Raji (cell line): ENCODE results near the gene LTF.

Source experiments
- POLR2A ChIP-seq: IDR thresholded peaks from 2 replicates; pipeline ENCODE4 v1.6.1; 2011; ENCODE audit warnings: low read depth, low read length, control low read depth; ENCODE audit not compliant: insufficient read depth

Gene LTF

GRCh38 chr3:46405301-46406019 lies 59.2 kb downstream of the LTF start:
- TF ChIP-seq POLR2A = no peak

DNA sequence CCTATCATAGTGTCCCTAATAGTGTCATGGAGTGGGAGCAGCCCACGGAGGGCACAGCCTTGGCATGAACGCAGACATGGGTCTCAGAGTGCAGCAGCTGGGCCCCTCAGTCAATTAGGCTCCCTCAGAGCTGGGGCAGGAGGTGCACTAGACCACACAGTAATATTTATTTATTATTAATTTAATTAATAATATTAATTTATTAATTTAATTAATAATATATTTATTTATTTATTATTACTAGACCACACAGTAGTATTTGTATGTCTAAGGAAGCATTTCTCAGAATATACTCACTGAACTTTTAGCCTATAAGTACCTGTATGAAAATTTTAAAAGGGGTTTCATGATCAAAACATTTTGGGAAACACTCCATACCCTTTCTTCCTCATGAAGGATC lies 63.1 kb downstream of the LTF start:
- TF ChIP-seq POLR2A = no peak

DNA sequence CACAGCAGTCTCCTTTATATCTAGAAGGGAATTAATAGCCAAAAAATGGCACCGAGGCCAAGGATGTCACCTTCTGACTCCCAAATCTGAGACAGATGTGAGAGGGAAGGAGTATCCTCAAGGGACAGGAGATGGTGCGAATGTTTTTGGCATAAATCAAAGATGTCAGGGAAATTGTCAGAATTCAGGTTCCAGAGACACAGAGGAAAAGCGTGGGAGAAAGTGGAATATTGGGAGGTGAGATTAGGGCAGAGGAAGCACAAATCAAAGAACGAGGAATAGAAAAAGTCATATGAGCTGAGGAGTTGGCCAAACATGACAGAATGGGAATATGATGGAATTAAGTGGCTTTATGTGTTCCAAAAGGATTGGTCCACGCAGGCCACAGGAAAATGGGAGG lies 63.9 kb downstream of the LTF start:
- TF ChIP-seq POLR2A = no peak

DNA sequence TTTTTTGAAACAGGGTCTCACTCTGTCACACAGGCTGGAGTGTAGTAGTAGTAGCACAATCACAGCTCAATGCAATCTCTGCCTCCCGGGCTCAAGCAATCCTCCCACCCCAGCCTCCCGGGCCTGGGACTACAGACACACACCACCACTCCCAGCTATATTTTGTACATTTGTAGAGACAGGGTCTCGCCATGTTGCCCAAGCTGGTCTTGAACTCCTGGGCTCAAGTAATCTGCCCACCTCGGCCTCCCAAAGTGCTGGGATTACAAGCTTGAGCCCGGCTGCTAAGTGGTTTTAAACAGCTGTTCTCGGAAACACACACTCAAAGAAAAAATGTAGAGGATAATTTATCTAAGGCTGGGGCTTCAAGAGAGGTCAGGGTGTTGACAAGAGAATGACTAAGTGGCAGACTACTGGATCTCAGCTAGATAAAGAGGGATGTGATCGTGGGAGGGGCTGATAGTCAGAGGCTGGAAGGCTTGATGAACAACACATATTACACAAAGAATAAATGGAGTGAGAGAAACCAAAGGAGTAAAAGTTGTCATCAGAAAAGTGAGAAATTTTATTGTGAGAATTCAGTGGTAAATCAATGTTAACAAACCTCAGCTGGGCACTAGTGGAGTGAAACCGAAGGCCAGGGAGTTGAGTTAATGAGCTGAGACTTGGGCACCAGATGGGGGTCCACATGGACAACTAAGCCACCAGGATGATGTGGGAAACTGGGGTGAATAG lies 64.5 kb downstream of the LTF start:
- TF ChIP-seq POLR2A = no peak

- no peak for TF ChIP-seq POLR2A
Observed at GRCh38 chr3:46399557-46399956, 65.1 kb downstream of the LTF start.

GRCh38 chr3:46399098-46399497 lies 65.6 kb downstream of the LTF start:
- TF ChIP-seq POLR2A = no peak

- TF ChIP-seq POLR2A = no peak
Observed at GRCh38 chr3:46398186-46398955, 66.3 kb downstream of the LTF start.

- TF ChIP-seq POLR2A = no peak
Observed at GRCh38 chr3:46397111-46397510, 67.6 kb downstream of the LTF start.

DNA sequence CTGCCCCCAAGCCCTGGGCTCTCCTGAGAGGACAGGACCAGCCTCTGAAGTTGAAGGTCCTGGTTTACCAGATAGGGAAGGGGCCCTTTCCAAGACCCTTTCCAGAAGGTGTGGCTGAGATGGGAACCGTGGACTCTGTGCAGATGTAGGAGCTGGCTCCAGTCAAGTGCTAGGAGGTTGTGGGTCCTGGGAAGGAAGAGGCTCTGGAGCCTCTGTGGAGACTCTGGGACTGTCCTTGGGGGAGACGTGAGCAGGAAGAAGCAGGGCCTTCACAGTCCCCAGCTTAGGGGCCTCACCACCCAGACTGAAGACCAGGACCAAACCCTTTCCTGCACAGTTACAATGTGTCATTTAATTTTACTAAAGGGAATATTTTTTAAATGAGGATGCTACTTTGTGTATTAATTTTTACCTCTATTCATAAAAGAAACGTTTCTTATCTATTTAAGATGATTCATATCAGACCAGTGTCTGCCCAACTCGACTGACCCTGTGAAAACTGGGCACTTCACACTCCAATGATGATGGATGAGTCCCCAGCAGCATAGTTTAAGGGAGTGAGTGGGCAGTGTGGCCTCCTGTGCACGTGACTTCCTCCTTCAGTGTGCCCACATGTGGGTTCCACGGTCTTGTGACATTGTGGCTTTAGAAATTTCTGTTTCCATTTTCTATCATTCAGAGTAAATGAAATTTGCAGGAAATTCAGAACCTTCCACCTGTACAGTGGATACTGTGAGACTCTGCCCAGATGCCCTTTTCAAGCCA lies 68.8 kb downstream of the LTF start:
- no peak for TF ChIP-seq POLR2A

DNA sequence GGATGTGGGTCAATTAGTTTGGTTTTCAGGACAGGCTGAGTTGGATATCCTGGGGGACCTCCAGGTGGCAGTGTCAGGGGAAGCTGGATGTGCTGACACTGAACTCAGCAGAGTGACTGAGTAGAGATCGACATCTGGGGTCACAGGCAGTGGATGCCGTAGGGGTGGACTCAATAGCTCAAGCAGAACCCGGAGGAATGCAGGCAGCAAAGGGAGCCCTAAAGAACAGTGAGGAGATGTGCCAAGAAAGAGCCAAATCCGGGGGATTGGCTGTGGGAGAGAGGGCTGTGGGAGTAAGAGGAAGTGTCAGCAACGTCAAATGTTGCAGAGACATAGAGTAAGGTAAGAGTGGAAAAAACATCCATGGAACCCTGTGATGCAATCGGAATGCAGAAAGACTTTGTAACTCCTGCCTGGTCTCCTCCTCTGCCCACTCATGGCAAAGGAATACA lies 69.5 kb downstream of the LTF start:
- TF ChIP-seq POLR2A = no peak

- no peak for TF ChIP-seq POLR2A
Observed at GRCh38 chr3:46393554-46394434, 70.9 kb downstream of the LTF start.

- TF ChIP-seq POLR2A = no peak
Observed at GRCh38 chr3:46393011-46393410, 71.7 kb downstream of the LTF start.

DNA sequence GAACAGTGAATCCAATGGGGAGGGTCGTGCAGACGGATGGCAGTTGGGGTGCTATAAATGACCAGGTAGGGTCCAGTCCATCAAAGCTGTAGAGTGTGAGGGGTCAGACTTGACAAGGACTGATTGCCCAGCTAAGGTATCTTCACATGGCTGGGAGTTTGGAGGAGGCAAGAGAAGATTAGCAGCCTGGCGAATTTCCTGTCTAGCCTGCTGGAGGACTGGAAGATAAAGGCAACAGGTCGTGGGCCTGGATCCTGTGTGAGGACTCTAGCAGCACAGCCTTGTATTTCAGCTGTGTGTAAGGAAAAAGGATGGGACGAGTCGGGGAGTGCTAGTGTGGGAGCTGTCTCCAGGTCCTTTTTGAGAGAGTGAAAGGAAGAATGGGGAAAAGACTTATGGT lies 75.4 kb downstream of the LTF start:
- TF ChIP-seq POLR2A = no peak

GRCh38 chr3:46386205-46386604 lies 78.5 kb downstream of the LTF start:
- no peak for TF ChIP-seq POLR2A
